Body of pancreas (tissue), 4 donors: ENCODE measurements around the gene FRMD7.

ENCODE experiments used
- POLR2A ChIP-seq, 3 donors: fragments of 450-650 bp; IDR thresholded peaks; one replicate each; pipeline ENCODE4 v1.6.1; 2016; ENCODE audit warnings: antibody characterized with exemption in 3 of 3, mild to moderate bottlenecking in 2 of 3
- TF ChIP-seq, protein P1 (sequence below), 7 experiments: fragments of 450-650 bp in 4 of 7; fragments of 200-600 bp in 3 of 7; sonication (generic) in 3 of 7; IDR thresholded peaks; one replicate each; pipeline ENCODE4 v1.5.1; 2016 to 2019; ENCODE audit warnings: antibody characterized with exemption in 7 of 7

DNA sequence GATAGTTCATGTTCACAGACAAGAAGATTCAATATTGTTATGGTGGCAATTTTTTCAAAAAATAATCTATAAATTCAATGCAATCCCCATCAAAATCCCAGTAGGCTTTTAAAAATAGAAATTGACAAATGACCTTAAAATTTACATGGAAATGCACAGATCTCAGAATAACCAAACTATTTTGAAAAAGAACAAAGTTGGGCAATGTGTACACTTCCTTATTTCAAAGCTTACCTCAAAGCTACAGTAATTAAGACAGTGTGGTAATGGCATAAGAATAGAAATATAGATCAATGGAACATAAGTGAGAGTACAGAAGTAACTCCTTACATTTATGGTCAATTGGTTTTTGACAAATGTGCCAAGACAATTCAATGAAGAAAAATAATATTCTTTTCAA, 39.0 kb downstream of the FRMD7 start:
- TF ChIP-seq POLR2A (IDR thresholded peaks at IDR 0.05), result no peak
- TF ChIP-seq, protein P1, sequence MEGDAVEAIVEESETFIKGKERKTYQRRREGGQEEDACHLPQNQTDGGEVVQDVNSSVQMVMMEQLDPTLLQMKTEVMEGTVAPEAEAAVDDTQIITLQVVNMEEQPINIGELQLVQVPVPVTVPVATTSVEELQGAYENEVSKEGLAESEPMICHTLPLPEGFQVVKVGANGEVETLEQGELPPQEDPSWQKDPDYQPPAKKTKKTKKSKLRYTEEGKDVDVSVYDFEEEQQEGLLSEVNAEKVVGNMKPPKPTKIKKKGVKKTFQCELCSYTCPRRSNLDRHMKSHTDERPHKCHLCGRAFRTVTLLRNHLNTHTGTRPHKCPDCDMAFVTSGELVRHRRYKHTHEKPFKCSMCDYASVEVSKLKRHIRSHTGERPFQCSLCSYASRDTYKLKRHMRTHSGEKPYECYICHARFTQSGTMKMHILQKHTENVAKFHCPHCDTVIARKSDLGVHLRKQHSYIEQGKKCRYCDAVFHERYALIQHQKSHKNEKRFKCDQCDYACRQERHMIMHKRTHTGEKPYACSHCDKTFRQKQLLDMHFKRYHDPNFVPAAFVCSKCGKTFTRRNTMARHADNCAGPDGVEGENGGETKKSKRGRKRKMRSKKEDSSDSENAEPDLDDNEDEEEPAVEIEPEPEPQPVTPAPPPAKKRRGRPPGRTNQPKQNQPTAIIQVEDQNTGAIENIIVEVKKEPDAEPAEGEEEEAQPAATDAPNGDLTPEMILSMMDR (IDR thresholded peaks at IDR 0.05), result no peak
